ENCODE measurements around the gene BTNL9. TPM values are rescaled to one million over a fixed set of nuclear protein-coding genes. Genes with fewer than 3 reads are reported as not detected.
"Not testable (repeated sequence)": the region's sequence is repeated elsewhere in the genome, so short reads cannot be mapped to it uniquely, and the experiment has no call there.

The BTNL9 gene
- polyA plus RNA-seq, 1 donor from 2014 or later: 5.1 TPM

DNA sequence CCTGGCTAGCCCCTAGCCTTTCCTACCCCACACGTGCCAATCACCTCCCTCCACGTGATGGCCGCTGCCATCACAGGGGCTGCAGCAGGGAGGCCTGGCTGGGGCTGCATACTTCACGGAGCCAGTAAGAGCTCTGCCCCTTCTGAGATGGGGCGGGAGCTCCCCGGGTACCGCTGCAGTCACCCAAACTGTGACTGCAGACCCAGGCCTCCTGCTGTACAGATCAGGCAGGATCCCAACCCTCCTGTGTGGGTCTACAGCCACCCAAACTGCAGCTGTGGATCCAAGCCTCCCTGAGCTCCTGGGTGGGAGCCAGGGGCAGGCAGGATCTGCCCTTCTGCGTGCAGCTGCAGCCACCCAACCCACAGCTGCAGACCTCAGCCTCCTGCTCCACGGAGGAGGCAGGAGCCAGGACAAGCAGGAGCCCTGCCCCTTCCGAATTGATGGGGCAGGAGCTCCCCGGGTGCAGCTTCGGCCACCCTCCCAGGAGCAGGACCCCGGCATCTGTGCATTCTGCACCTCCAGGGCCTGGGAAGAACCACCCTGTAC lies 3.2 kb upstream of the BTNL9 start:
- H3K36me3 Mint-ChIP-seq: peaks cover 3% of the 10 kb centered on the region
- peaks cover 0 to 6% (median 5%) of the 10 kb centered on the region in 3 donors for H3K4me1 Mint-ChIP-seq
- H3K27ac Mint-ChIP-seq: no peak overlapping the region
- H3K9me3 Mint-ChIP-seq: peaks cover 0 to 4% (median 2%) of the 10 kb centered on the region in 3 donors
- no peak overlapping the region for H3K4me3 Mint-ChIP-seq
- H3K27me3 Mint-ChIP-seq: peaks cover 5% of the 10 kb centered on the region

DNA sequence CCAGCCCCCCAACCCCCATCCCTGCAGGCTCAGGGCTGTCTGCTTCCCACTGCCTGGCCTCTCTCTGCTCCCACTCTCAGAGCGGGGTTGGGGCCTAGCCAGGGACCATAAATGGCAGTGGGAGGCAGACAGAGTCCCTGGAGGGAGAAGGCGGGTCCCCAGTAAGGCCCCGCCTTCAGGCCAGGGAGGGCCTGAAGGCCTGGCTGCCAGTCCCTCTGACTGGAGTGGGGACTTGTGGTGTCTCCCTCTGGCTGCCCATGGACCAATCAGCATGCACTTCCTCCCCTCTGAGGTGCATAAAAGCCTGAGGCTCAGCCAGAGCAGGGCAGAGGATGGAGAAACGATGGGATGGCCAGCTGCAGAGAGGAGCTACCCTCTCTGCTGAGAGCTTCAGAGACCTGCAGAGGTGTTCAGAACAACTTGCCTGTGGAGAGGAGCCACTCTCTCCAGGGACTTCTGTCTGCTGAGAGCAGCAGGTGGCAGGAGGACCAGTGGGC lies 2.7 kb upstream of the BTNL9 start:
- H3K4me1 Mint-ChIP-seq: peaks cover 0 to 8% (median 5%) of the 10 kb centered on the region in 3 donors
- H3K4me3 Mint-ChIP-seq: no peak overlapping the region
- no peak overlapping the region for H3K27ac Mint-ChIP-seq
- H3K27me3 Mint-ChIP-seq: peaks cover 5% of the 10 kb centered on the region
- peaks cover 0 to 1% (median 0%) of the 10 kb centered on the region in 3 donors for H3K9me3 Mint-ChIP-seq
- peaks cover 3% of the 10 kb centered on the region for H3K36me3 Mint-ChIP-seq

DNA sequence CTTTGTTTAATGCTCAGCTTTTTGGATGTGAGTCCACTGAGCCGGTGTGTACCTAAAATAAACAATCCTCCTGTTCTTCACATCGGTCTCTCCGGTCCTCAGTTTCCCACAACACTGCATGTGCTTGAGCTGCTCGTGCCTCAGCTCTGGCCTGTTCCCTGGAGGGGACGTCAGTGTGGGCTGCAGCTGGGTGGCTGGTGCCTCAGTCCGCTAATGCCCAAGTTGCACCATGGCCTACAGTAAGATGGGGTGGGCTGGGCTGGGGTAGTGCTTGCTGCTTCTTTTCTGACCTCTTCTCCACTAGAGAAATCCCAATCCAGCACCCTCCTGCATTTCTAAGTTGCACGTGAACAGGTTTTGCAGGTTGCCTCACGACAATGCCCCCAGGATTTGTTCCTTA lies 595 bp upstream of the BTNL9 start:
- H3K27ac Mint-ChIP-seq: peak overlapping the region in 1 of 3 donors; percentile 71
- no peaks in the 10 kb centered on the region for H3K9me3 Mint-ChIP-seq
- H3K4me3 Mint-ChIP-seq: no peak overlapping the region

DNA sequence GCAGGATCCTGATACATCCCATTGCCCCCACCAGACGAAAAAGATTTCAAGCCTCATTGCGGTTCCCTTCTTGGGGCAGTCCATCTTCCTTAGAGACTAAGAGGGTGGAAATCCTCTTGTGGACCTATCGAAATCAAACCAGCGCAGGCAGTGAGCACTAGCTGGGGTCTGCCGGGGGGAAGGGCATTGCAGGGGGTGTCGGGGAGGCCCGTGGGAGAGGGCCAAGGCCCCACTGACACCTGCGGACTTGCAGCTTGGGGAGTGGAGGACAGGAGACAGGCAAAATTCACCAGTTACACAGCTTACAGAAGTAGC lies 522 bp downstream of the BTNL9 start:
- Mint-ChIP-seq H3K27me3 (peaks cover 13% of the 10 kb centered on the region), H3K36me3 (peaks cover 3% of the 10 kb centered on the region), H3K27ac (no peak overlapping the region), H3K4me1 (peaks cover 0 to 11% (median 10%) of the 10 kb centered on the region in 3 donors), H3K9me3 (no peaks in the 10 kb centered on the region), H3K4me3 (no peak overlapping the region)

More for the DNA sequence above, 595 bp upstream of the BTNL9 start:
- Mint-ChIP-seq H3K27me3 (peaks cover 8% of the 10 kb centered on the region), H3K4me1 (peaks cover 0 to 10% (median 8%) of the 10 kb centered on the region in 3 donors), H3K36me3 (peaks cover 3% of the 10 kb centered on the region)

DNA sequence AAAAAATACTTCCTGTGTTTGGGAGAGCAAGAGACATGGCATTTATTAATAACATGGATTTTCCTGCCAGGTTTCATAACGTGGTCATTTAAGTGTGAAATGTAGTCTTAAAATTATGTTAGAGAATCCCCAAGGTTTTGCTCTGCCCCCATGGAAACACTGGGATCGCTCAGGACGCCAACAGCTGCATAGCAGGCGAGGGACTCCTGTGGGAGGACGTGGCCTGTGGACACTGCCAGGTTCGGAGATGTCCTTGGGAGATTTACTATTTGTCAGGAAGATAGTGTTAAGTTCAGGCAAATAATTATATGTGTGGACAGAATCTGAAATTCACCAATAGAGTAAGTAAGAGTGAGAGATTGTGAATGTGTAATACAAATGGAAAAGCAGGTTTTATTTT lies 977 bp downstream of the BTNL9 start:
- peaks cover 13% of the 10 kb centered on the region for H3K27me3 Mint-ChIP-seq
- H3K4me1 Mint-ChIP-seq: peaks cover 0 to 11% (median 10%) of the 10 kb centered on the region in 3 donors
- peaks cover 3% of the 10 kb centered on the region for H3K36me3 Mint-ChIP-seq
- peak overlapping the region in 1 of 3 donors; percentile 31 for H3K27ac Mint-ChIP-seq
- no peak overlapping the region for H3K4me3 Mint-ChIP-seq
- H3K9me3 Mint-ChIP-seq: no peaks in the 10 kb centered on the region

DNA sequence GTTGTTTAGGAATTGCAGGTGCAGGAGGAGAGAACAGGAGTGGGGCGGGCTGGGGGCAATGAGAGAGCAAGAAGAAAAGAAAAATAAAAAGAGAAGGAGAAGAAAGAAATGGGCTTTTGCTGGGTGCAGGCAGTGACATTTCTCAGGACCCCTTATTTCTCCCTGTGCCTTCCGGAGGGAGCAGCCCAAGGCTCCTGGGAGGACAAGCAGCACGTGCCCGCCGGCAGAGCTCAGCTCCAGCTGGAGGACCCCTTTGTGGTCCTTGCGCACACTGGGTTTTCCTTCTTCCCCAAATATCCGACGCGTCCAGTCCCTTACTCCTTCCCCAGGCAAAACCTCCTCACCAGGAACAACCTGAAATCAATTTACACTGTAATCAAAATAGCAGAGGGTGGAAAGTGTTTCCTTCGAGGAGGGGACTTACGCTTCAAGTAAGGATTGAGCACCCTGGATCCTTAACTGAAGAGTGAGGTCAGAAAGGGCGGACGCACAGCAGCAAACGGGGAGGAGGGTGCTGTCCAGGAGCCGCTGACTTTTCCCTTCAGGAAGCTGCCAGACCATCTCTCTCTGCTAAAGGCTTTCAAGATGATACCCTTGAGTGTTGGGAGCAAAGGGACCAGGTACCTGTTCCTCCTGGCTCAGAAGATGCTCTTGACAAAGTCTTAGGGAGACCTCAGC lies 2.1 kb downstream of the BTNL9 start:
- H3K4me1 Mint-ChIP-seq: peaks cover 0 to 11% (median 10%) of the 10 kb centered on the region in 3 donors
- H3K36me3 Mint-ChIP-seq: peaks cover 3% of the 10 kb centered on the region
- H3K4me3 Mint-ChIP-seq: no peak overlapping the region
- peaks cover 13% of the 10 kb centered on the region for H3K27me3 Mint-ChIP-seq
- no peaks in the 10 kb centered on the region for H3K9me3 Mint-ChIP-seq
- H3K27ac Mint-ChIP-seq: no peak overlapping the region

DNA sequence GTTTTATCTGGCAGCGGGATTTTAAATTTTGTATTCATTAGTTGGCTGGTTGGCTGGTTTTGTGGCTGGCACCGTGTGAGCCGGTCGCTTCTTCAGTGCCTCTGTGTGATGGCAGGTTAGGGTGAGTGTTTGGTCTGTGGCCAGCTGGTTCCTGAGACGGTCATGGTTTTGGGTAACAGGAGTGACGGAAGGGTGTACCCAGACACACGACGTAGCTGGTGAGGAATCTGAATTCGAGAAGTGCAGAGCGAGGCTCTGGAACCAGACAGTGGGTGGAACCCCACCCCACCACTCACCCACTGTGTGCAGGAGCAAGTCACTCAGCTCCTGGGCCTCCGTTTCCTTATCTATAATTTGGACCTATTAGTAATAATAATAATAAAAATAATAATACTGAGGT lies 2.7 kb downstream of the BTNL9 start:
- Mint-ChIP-seq H3K36me3 (peaks cover 3% of the 10 kb centered on the region), H3K27me3 (peaks cover 16% of the 10 kb centered on the region), H3K27ac (no peak overlapping the region), H3K4me1 (peaks cover 0 to 10% (median 9%) of the 10 kb centered on the region in 3 donors), H3K4me3 (no peak overlapping the region), H3K9me3 (no peaks in the 10 kb centered on the region)

DNA sequence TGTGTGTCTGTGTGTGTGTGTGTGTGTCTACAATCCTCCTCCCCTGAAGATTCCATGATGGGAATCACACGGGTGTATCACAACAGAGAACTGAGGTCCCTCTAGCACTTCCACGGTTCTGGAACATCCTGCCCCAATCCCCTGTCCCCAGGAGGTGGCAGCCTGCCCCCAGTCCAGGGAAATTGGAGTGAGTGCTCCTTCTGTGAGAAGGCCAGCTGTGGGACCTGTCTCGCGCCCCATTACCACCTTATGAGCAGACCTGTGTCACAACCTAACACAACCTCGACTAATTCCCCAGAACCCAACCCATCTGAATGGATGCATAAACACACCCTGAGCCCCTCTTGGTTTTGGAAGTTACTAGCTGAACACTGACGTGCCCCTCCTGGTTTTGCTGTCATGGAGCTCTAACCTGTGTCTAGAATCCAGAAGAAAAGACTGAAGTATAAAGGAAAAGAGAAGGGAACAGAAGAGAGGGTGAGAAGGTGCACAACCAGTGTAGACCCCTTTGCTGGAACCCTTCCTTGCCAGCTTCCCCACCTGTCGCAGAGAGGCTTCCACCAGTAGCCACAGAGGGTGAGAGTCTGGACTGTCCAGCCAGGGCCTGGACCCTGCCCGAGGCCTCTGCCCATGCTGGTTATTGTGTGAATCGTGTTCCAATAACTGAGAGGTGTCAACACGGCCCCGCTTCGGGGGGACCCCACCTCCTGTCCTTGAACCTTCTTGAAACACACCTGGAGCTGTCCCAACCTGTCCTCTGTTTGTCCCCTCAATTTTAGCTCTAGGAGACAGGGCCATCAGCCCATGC lies 3.4 kb downstream of the BTNL9 start:
- peaks cover 20% of the 10 kb centered on the region for H3K27me3 Mint-ChIP-seq
- peaks cover under 1% of the 10 kb centered on the region for H3K36me3 Mint-ChIP-seq
- peaks cover 0 to 6% (median 5%) of the 10 kb centered on the region in 3 donors for H3K4me1 Mint-ChIP-seq
- H3K4me3 Mint-ChIP-seq: no peak overlapping the region
- H3K9me3 Mint-ChIP-seq: no peaks in the 10 kb centered on the region
- H3K27ac Mint-ChIP-seq: no peak overlapping the region

DNA sequence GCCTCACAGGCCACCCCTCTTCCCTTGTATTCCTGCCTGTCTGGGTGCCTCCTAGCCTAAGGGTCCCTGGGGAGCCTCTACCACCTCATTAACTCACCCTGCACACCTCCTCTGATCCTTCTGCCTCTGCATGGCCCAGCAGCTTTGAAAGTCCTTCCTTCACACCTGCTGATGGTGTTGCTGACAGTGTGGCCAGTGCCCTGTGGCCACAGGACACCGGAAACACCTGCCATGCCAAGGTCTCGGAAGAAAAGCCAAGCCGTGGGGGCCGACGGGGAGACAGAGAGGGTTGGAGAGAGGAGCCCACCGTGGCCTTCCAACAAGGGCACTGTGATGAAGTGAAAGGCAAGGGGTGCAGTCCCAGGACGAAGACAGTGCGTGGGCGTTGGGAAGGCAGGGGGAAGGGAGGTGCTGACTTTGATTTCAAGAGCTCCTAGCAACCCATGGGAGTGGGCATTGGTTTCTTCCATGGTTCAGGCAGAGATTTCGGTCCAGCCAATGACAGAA lies 4.1 kb downstream of the BTNL9 start:
- Mint-ChIP-seq H3K4me3 (no peak overlapping the region), H3K27me3 (peaks cover 20% of the 10 kb centered on the region), H3K36me3 (no peaks in the 10 kb centered on the region), H3K9me3 (no peaks in the 10 kb centered on the region), H3K4me1 (peaks cover 0 to 5% (median 4%) of the 10 kb centered on the region in 3 donors), H3K27ac (no peak overlapping the region)

DNA sequence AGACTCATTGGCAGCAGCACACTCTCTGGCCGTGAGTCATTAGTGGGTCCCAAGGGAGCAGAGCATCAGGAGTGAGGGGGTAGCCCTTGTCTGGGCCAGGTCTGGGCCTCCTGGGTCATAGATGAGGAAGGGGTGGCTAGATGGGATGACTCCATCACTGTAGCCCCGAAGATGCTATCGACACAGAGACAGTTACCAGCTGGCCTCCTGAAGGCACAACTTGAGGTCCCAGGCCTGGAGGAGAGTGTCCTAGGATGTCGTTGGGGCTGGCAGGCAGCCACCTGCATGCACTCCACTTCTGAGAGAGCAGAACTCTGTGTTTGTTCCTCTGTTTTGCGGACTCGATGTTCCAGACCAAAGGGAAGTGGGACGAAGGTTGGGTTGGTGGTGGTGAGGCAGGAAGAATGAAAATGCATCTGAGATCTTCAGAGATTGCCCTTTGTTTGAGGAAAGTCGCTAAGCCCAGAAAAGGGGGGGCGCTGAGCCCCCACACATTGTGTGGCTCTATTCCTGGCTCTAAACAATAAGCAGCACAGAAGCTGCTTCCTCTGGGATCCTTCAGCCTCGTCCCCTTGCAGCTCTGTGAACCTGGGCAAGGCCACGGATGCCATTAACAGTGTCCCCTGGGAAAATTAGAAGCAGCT lies 4.7 kb downstream of the BTNL9 start:
- peaks cover 25% of the 10 kb centered on the region for H3K27me3 Mint-ChIP-seq
- peak overlapping the region in 2 of 4 donors; percentile 52 to 65 for H3K4me3 Mint-ChIP-seq
- no peaks in the 10 kb centered on the region for H3K36me3 Mint-ChIP-seq
- H3K9me3 Mint-ChIP-seq: no peaks in the 10 kb centered on the region
- H3K4me1 Mint-ChIP-seq: peaks cover 0 to 11% (median 10%) of the 10 kb centered on the region in 3 donors
- H3K27ac Mint-ChIP-seq: no peak overlapping the region

DNA sequence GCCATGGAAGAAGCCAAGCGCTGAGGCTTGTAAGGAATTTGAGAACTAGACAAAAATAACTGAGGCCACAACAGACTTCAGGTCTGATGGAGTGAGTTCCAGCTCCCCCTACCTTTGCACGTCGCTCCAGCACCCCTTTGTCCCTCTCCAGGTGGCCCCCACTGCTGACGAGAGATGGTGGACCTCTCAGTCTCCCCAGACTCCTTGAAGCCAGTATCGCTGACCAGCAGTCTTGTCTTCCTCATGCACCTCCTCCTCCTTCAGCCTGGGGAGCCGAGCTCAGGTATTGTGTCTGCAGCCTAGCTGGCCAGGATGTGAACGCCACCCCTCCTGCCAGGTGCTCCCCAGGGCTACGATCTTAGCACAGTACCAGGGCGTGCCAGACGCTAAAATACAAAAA lies 5.2 kb downstream of the BTNL9 start:
- H3K36me3 Mint-ChIP-seq: no peaks in the 10 kb centered on the region
- H3K4me1 Mint-ChIP-seq: peaks cover 0 to 16% (median 12%) of the 10 kb centered on the region in 3 donors
- no peak overlapping the region for H3K27ac Mint-ChIP-seq
- peaks cover 31% of the 10 kb centered on the region for H3K27me3 Mint-ChIP-seq
- H3K9me3 Mint-ChIP-seq: no peaks in the 10 kb centered on the region
- H3K4me3 Mint-ChIP-seq: no peak overlapping the region

DNA sequence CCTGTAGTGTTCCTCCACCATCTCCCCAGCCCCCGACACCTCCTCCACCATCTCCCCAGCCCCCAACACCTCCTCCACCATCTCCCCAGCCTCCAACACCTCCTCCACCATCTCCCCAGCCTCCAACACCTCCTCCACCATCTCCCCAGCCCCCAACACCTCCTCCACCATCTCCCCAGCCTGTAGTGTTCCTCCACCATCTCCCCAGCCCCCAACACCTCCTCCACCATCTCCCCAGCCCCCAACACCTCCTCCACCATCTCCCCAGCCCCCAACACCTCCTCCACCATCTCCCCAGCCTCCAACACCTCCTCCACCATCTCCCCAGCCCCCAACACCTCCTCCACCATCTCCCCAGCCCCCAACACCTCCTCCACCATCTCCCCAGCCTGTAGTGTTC lies 5.8 kb downstream of the BTNL9 start:
- H3K27ac Mint-ChIP-seq, H3K9me3 Mint-ChIP-seq, H3K4me3 Mint-ChIP-seq, H3K36me3 Mint-ChIP-seq: not testable (repeated sequence)
- Mint-ChIP-seq H3K4me1 (peaks cover 0 to 19% (median 15%) of the 10 kb centered on the region in 3 donors), H3K27me3 (peaks cover 31% of the 10 kb centered on the region)

DNA sequence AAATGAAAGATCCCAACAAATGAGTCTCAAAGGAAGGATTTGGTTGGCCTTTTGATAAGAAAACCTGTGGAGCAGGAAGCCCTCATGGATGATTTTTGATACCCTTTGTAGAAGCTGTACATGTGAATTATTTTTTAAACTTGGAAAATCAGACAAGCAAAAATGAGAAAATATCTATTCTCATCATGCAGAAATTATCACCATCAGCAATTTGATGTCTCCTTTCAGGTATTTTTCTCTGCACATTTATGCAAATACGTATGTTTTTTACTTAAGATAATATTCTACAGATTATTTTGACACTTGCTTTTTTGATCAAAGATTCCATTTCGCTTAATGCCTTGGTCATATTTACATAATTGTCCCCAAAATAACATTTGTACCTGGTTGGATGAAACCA lies 7.2 kb downstream of the BTNL9 start:
- Mint-ChIP-seq H3K27ac (no peak overlapping the region), H3K4me3 (no peak overlapping the region), H3K9me3 (no peaks in the 10 kb centered on the region), H3K36me3 (peaks cover 1% of the 10 kb centered on the region), H3K27me3 (peaks cover 33% of the 10 kb centered on the region), H3K4me1 (peaks cover 9 to 26% (median 24%) of the 10 kb centered on the region in 3 donors)

DNA sequence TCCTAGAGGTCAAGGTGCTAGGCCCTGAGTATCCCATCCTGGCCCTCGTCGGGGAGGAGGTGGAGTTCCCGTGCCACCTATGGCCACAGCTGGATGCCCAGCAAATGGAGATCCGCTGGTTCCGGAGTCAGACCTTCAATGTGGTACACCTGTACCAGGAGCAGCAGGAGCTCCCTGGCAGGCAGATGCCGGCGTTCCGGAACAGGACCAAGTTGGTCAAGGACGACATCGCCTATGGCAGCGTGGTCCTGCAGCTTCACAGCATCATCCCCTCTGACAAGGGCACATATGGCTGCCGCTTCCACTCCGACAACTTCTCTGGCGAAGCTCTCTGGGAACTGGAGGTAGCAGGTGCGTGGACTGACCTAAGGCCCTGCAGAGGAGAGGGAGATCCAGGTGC lies 7.9 kb downstream of the BTNL9 start:
- no peak overlapping the region for H3K27ac Mint-ChIP-seq
- peaks cover 11 to 26% (median 24%) of the 10 kb centered on the region in 3 donors for H3K4me1 Mint-ChIP-seq
- H3K36me3 Mint-ChIP-seq: peaks cover 2% of the 10 kb centered on the region
- H3K27me3 Mint-ChIP-seq: peaks cover 35% of the 10 kb centered on the region
- H3K9me3 Mint-ChIP-seq: no peaks in the 10 kb centered on the region
- H3K4me3 Mint-ChIP-seq: no peak overlapping the region

DNA sequence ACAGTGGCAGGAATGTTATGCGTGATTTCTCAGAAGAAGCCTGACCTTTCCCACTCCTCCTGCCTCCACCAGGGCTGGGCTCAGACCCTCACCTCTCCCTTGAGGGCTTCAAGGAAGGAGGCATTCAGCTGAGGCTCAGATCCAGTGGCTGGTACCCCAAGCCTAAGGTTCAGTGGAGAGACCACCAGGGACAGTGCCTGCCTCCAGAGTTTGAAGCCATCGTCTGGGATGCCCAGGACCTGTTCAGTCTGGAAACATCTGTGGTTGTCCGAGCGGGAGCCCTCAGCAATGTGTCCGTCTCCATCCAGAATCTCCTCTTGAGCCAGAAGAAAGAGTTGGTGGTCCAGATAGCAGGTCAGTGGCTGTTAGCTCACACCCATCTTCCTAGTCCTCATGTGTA lies 9.9 kb downstream of the BTNL9 start:
- peak overlapping the region in 1 of 3 donors; percentile 62 for H3K27ac Mint-ChIP-seq
- peaks cover 2% of the 10 kb centered on the region for H3K36me3 Mint-ChIP-seq
- peaks cover 39% of the 10 kb centered on the region for H3K27me3 Mint-ChIP-seq
- no peaks in the 10 kb centered on the region for H3K9me3 Mint-ChIP-seq
- peaks cover 16 to 33% (median 28%) of the 10 kb centered on the region in 3 donors for H3K4me1 Mint-ChIP-seq
- H3K4me3 Mint-ChIP-seq: peak overlapping the region in 1 of 4 donors; percentile 55
